Lower leg skin (tissue), 3 donors: ENCODE data around the gene CEACAM21.

ENCODE experiments used
- CTCF ChIP-seq, 3 donors: fragments of 450-650 bp; IDR thresholded peaks; one replicate each; pipeline ENCODE4 v1.5.1; 2016; ENCODE audit warnings: antibody characterized with exemption in 3 of 3, mild to moderate bottlenecking in 3 of 3, moderate library complexity in 2 of 3
- POLR2A ChIP-seq, 2 donors: fragments of 450-650 bp; IDR thresholded peaks; one replicate each; pipeline ENCODE4 v1.6.1; 2016 to 2017; ENCODE audit warnings: antibody characterized with exemption in 2 of 2, mild to moderate bottlenecking in 1 of 2, moderate library complexity in 1 of 2

- TF ChIP-seq CTCF (IDR thresholded peaks at IDR 0.05) (no peak), POLR2A (IDR thresholded peaks at IDR 0.05) (no peak)
These were observed 12.0 kb upstream of the CEACAM21 start for GRCh38 chr19:41563854-41564514.
